Mucosa of descending colon (tissue), 3 donors: Measurements from ENCODE around the gene OR2A7. TPM values are rescaled to one million over a fixed set of nuclear protein-coding genes. Genes with fewer than 3 reads are reported as not detected.
"Not testable (repeated sequence)": the region's sequence is repeated elsewhere in the genome, so short reads cannot be mapped to it uniquely, and the experiment has no call there.

Source experiments
- ATAC-seq: fragments of 200-7000 bp; cut with Tn5 transposase; one replicate; pipeline ENCODE4 v1.9.1; 2020; ENCODE audit warnings: mild to moderate bottlenecking, moderate library complexity
- DNase-seq, 3 donors: peaks; one replicate each; pipeline ENCODE4 v3.0.0-alpha.2; 2020
- H3K36me3 ChIP-seq: fragments of 200-600 bp; one replicate; pipeline ENCODE4 v1.8.0; 2021; ENCODE audit warnings: low read depth, mild to moderate bottlenecking
- H3K4me1 ChIP-seq: fragments of 200-600 bp; one replicate; pipeline ENCODE4 v1.8.0; 2021; ENCODE audit warnings: low read depth, mild to moderate bottlenecking
- H3K4me3 ChIP-seq: fragments of 200-600 bp; one replicate; pipeline ENCODE4 v1.8.0; 2021; ENCODE audit warnings: mild to moderate bottlenecking
- H3K9me3 ChIP-seq: fragments of 200-600 bp; one replicate; pipeline ENCODE4 v1.8.0; 2021; ENCODE audit warnings: mild to moderate bottlenecking
- intact Hi-C, 2 donors: fragments of 100-400 bp; cut with DNase I in 1 of 2; cut with micrococcal nuclease in 1 of 2; formaldehyde crosslinking; loops; one replicate each; pipeline versions ENCODE4 v1.11.0 to v1.11.1; 2022; cut with DNase I, micrococcal nuclease
- long read RNA-seq, 2 donors: library from polyadenylated mRNA; unstranded; transcript quantifications; one replicate each; pipeline ENCODE4 v2.0.0, GENCODE V29; 2019 to 2021
- total RNA-seq, 3 donors: library from RNA; stranded (reverse); fragmentation: NEBNext Ultra II Directional in 2 of 3; extraction: Animal tissue kit (Norgen Biotek cat#: 25700) in 2 of 3; gene quantifications; one replicate each; pipeline versions ENCODE4 v1.2.1 to v1.2.4, GENCODE V29; 2021 to 2023
- donor health status: DM: no; HTN: no; CAD: no; lungs with moderate emphysema.
- donor health status: DM: no; HTN: no; CAD: no.
- donor health status: DM: no; HTN: yes; CAD: no.

Gene OR2A7, protein sequence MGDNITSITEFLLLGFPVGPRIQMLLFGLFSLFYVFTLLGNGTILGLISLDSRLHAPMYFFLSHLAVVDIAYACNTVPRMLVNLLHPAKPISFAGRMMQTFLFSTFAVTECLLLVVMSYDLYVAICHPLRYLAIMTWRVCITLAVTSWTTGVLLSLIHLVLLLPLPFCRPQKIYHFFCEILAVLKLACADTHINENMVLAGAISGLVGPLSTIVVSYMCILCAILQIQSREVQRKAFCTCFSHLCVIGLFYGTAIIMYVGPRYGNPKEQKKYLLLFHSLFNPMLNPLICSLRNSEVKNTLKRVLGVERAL
- total RNA-seq = 10 to 100 TPM; 12.4 to 46.2 (median 16.2) TPM
- long read RNA-seq, donor 1, partial matches to known transcripts = 0 of 1 reads
- long read RNA-seq, donor 1, other reads (novel, unspliced or antisense) = 0 of 1 reads
- long read RNA-seq, donor 2, partial matches to known transcripts = 0 of 1 reads
- long read RNA-seq, donor 2, other reads (novel, unspliced or antisense) = 0 of 1 reads

GRCh38 chr7:144264692-144265091 lies at the start of gene OR2A7:
OR2A7 (minus strand) TSS chr7:144264792; CDS start chr7:144259628, 5,164 bp downstream.
- ATAC-seq, H3K4me1 ChIP-seq, intact Hi-C loops, H3K9me3 ChIP-seq, H3K4me3 ChIP-seq, DNase-seq, H3K36me3 ChIP-seq: not testable (repeated sequence)

GRCh38 chr7:144311872-144312469 lies 47.4 kb upstream of the OR2A7 start, which contains the start of gene OR2A1:
OR2A1 (plus strand) TSS chr7:144312419; CDS start chr7:144318125, 5,706 bp downstream.
- intact Hi-C loops, ATAC-seq, H3K9me3 ChIP-seq, H3K36me3 ChIP-seq, H3K4me3 ChIP-seq, H3K4me1 ChIP-seq, DNase-seq: not testable (repeated sequence)

DNA sequence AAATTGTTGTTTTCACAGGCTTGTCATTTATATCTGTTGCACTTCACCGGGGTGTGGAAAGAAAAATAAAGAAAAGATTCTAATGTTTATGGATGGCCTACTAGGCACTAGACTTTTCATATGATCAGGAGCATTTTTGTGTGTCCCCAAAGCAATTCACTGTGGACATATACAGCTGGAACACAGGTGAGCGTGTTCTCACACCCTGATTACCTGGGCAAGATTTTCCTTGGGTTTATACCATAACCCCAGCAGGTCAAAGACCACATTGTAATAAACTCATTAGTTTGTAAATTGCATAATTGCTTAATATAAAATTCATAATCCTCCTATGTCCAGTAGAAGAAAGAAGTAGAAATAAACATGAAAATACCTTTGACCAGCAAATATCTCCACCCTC lies 46.6 kb upstream of the OR2A7 start:
- DNase-seq, H3K36me3 ChIP-seq, H3K4me3 ChIP-seq, H3K4me1 ChIP-seq, H3K9me3 ChIP-seq, intact Hi-C loops, ATAC-seq: not testable (repeated sequence)

GRCh38 chr7:144309702-144310101 lies 45.1 kb upstream of the OR2A7 start:
- DNase-seq, intact Hi-C loops, H3K36me3 ChIP-seq, ATAC-seq, H3K4me3 ChIP-seq, H3K9me3 ChIP-seq, H3K4me1 ChIP-seq: not testable (repeated sequence)

- H3K36me3 ChIP-seq, H3K9me3 ChIP-seq, ATAC-seq, DNase-seq, H3K4me1 ChIP-seq, intact Hi-C loops, H3K4me3 ChIP-seq: not testable (repeated sequence)
These were observed 40.6 kb upstream of the OR2A7 start for GRCh38 chr7:144305156-144305555.

DNA sequence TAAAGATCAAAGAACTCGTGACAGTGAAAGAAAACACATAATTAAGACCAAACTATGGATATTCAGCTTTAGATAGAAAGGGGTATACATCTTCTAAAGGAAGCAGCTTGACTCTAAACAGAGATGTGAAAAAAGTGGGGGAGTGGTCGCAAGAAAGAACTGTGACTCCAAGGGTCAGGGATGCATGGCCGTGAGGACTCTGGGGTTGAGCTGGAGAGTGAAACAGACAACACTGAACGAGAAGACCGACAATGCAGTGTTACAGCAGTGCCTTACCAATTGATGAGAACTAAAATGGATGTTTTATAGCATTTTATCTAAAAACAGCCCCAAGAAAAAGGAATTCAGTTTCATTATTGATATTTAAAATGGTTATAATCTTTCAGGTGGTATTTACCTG lies 39.0 kb upstream of the OR2A7 start:
- H3K4me1 ChIP-seq, ATAC-seq, intact Hi-C loops, H3K9me3 ChIP-seq, DNase-seq, H3K36me3 ChIP-seq, H3K4me3 ChIP-seq: not testable (repeated sequence)

DNA sequence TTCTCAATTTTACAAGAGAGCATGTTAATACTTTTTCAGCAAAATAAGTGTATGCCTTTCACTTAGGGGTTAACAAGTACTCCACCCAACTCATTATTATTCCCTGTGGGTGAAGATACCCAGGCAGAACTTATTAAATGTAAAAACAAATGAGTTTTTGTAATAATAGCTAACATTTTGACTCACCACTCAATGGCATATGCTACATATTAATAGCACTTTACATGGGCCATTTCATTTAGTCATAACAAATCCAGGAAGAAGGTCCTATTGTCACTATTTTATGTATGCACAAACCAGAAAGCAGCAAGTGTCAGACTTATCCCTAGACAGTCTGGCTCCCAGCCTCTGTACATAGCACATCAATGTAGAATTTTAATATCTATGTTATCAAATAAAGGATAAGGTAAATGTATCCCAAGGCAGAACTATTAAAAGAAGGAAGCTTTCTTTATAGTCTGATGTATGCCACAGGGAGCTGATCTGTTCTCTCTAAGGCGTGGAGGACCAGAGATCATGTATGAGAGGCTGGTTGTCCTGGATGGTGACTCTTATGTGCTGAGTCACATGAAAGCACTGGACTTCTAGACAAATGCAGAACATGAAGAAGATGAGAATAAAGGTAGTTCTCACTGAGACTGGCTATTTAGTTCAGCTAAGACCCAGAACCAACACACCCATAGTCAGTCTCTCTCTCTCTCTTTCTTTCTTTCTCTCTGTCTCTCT lies 38.1 kb upstream of the OR2A7 start:
- DNase-seq, ATAC-seq, H3K9me3 ChIP-seq, H3K4me1 ChIP-seq, H3K36me3 ChIP-seq, H3K4me3 ChIP-seq, intact Hi-C loops: not testable (repeated sequence)

DNA sequence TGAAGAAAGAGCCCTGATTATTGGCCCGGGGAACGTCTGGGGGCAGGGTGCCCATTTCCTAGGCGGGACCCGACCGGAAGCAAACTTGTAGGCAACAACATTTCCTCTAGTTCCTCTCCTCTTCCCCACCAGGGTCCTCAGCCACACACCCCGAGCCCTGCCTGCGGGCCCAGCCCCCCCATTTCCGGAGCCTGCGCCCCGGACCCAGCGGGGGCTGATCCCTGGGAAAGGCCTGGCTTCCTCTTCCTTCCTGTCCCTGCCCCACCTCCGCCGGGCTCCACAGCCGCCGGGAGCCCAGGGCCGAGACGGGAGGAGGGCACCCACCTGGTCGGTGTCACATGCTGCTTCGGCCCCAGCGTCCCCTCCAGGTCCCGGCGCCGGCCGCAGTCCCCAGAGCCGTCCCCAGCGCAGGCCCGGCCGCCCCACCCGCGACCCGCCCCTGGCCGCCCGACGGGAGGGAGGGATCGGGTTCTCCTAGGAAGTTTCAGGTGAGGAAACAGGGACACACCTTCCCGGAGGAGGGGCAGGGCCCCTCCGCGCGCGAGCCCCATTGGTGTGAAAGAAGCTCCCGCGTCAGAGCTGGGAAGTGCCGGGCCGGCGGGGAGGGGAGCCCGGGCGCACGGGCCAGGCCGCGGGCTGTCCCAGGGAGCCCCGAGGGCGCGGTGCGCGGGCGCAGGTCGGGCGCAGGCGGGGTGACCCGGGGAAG lies 29.4 kb upstream of the OR2A7 start:
- H3K4me3 ChIP-seq, intact Hi-C loops, H3K9me3 ChIP-seq, H3K4me1 ChIP-seq, H3K36me3 ChIP-seq, DNase-seq: not testable (repeated sequence)
- peak; percentile 98 for ATAC-seq

GRCh38 chr7:144292384-144293161 lies 28.0 kb upstream of the OR2A7 start:
- ATAC-seq, intact Hi-C loops, H3K36me3 ChIP-seq, H3K4me3 ChIP-seq, H3K9me3 ChIP-seq, H3K4me1 ChIP-seq: not testable (repeated sequence)
- DNase-seq = peak in 1 of 3 donors; percentile 8

DNA sequence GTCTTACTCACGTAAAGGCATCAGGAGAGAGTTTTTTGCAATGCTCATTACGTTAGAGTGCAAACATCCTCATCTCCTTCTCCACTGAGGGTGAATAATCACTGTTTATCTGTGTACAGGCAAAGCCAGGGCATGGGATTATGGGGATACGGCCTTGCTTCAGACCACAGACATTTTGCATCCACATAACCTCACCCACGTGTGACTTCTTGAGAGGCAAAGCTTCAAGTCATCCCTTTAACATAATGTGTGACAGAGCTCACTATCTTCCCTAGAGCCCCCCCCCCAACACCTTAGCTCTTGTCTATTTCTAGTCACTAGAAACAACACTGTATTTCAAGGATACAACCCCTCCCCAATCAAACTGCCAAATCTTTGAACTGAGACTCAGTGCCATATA lies 27.0 kb upstream of the OR2A7 start:
- not testable (repeated sequence) for ATAC-seq

DNA sequence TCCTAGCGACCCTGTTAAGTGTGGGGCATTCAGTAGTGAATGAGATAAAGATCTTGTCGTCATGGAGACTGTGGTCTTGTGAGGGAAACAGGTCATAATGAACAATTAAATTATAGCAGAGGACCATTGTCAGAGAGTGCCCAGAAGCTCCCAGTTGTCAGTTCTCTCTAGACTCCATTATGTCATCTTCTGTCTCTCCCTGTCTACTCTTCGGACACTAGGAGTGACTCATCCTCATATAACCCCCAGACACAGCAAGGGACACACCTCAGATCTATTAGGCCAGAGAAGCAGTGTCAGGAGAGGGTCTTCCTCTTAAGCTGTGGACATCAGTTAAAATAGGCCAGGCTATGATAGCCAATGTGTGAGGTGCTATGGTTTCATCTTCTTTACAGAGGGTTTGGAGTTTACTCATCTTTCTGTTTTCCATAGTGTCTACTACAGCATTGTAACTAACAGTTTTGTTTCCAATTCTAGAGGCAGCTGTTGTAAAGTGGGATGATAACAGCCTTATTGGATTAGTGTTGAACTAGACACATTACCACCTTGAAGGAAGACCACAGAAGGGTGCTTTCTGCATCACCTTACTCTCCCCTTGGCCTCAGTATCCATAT lies 22.7 kb upstream of the OR2A7 start:
- DNase-seq, H3K9me3 ChIP-seq, intact Hi-C loops, H3K4me1 ChIP-seq, H3K36me3 ChIP-seq, H3K4me3 ChIP-seq: not testable (repeated sequence)
- peak; percentile 8 for ATAC-seq

More for the DNA sequence above, 27.0 kb upstream of the OR2A7 start:
- H3K9me3 ChIP-seq, H3K36me3 ChIP-seq, DNase-seq, intact Hi-C loops, H3K4me1 ChIP-seq, H3K4me3 ChIP-seq: not testable (repeated sequence)

DNA sequence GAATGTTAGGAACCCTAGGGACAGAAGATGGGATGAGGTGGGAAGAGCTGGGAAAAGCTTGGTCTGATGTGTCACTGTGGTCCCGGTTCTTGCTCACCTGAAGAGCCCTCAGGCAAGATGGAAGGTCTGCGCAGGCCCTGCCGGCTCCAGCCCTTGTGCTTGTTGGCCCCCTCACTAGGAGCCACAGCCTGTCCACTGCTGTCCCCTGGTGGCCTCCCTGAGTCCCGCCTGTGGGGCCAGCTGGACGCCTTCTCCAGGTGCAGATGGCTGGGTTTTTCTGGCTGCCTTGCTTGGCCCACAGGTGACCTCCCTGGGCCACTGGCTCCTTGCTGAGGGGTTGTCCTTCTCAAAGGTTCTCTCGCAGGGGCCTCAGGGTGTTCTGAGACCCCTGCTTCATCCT lies 19.1 kb upstream of the OR2A7 start:
- H3K9me3 ChIP-seq, H3K4me3 ChIP-seq, DNase-seq, H3K36me3 ChIP-seq, H3K4me1 ChIP-seq, intact Hi-C loops: not testable (repeated sequence)
- peak; percentile 8 for ATAC-seq
